HG02884 (cell line): Measurements from ENCODE around the gene CLEC16A.
A peak's percentile ranks its signal among the peaks of the same experiment; 100 is the strongest.
"Not testable (repeated sequence)": the region's sequence is repeated elsewhere in the genome, so short reads cannot be mapped to it uniquely, and the experiment has no call there.

ENCODE experiments used
- ATAC-seq: cut with Tn5 transposase; IDR thresholded peaks from one replicate; pipeline ENCODE4 v1.9.1; 2021; ENCODE audit warnings: mild to moderate bottlenecking, moderate library complexity; ENCODE audit not compliant: unreplicated experiment

Gene CLEC16A

GRCh38 chr16:10938796-10939648, 5.3 kb upstream of the CLEC16A start:
- ATAC-seq: no peak

GRCh38 chr16:10939649-10940234, 4.6 kb upstream of the CLEC16A start:
- ATAC-seq: no peak

- no peak for ATAC-seq
Observed at GRCh38 chr16:10940501-10941079, 3.8 kb upstream of the CLEC16A start.

GRCh38 chr16:10941127-10941933, 3.0 kb upstream of the CLEC16A start:
- ATAC-seq: no peak

GRCh38 chr16:10941935-10942351, 2.4 kb upstream of the CLEC16A start:
- ATAC-seq: not testable (repeated sequence)

- peak; percentile 58 for ATAC-seq
Observed at GRCh38 chr16:10942352-10943063, 1.9 kb upstream of the CLEC16A start, which contains the start of gene DEXI. DEXI (minus strand) TSS chr16:10942468; CDS start chr16:10942005, 463 bp downstream.

GRCh38 chr16:10943064-10943353, 1.4 kb upstream of the CLEC16A start:
- no peak for ATAC-seq

GRCh38 chr16:10945065-10945787, 862 bp downstream of the CLEC16A start:
- ATAC-seq: no peak

GRCh38 chr16:10946308-10946707, 1.9 kb downstream of the CLEC16A start:
- ATAC-seq: no peak

GRCh38 chr16:10947211-10947787, 2.9 kb downstream of the CLEC16A start:
- no peak for ATAC-seq

GRCh38 chr16:10949424-10949970, 5.1 kb downstream of the CLEC16A start:
- peak; percentile 53 for ATAC-seq

GRCh38 chr16:10950393-10950792, 6.0 kb downstream of the CLEC16A start:
- ATAC-seq: no peak

- no peak for ATAC-seq
Observed at GRCh38 chr16:10951026-10951425, 6.7 kb downstream of the CLEC16A start.

GRCh38 chr16:10954903-10955302, 10.5 kb downstream of the CLEC16A start:
- ATAC-seq: no peak

- ATAC-seq: no peak
Observed at GRCh38 chr16:10957771-10958482, 13.6 kb downstream of the CLEC16A start.

- no peak for ATAC-seq
Observed at GRCh38 chr16:10959161-10959560, 14.8 kb downstream of the CLEC16A start.

- ATAC-seq: no peak
Observed at GRCh38 chr16:10961231-10961630, 16.9 kb downstream of the CLEC16A start.

GRCh38 chr16:10964039-10964890, 19.9 kb downstream of the CLEC16A start:
- ATAC-seq: peak; percentile 41
